Left ventricle myocardium inferior (tissue), 1 donor: ENCODE results near the gene OTOGL. TPM values are rescaled to one million over a fixed set of nuclear protein-coding genes. Genes with fewer than 3 reads are reported as not detected.
A peak's percentile ranks its signal among the peaks of the same experiment; 100 is the strongest.

Experiments
- DNase-seq: peaks from one replicate; pipeline ENCODE4 v3.0.0-alpha.2; 2020
- H3K27ac ChIP-seq: fragments of 200-600 bp; replicated peaks from 2 replicates; pipeline ENCODE4 v1.8.0; 2021
- H3K27me3 ChIP-seq: fragments of 200-600 bp; 2 replicates; pipeline ENCODE4 v1.8.0; 2021; ENCODE audit warnings: low read depth
- H3K36me3 ChIP-seq: fragments of 200-600 bp; 2 replicates; pipeline ENCODE4 v1.8.0; 2021
- H3K4me1 ChIP-seq: fragments of 200-600 bp; 2 replicates; pipeline ENCODE4 v1.8.0; 2021
- H3K4me3 ChIP-seq: fragments of 200-600 bp; 2 replicates; pipeline ENCODE4 v1.8.0; 2021; ENCODE audit warnings: mild to moderate bottlenecking, moderate library complexity
- H3K9me3 ChIP-seq: fragments of 200-600 bp; replicated peaks from 2 replicates; pipeline ENCODE4 v1.8.0; 2021
- intact Hi-C: fragments of 100-400 bp; cut with micrococcal nuclease; formaldehyde crosslinking; loops from one replicate; pipeline ENCODE4 v1.11.0; 2022
- total RNA-seq: library from RNA; stranded (reverse); fragmentation: NEBNext Ultra II Directional; extraction: Animal tissue kit (Norgen Biotek cat#: 25700); gene quantifications from one replicate; pipeline ENCODE4 v1.2.1, GENCODE V29; 2021
- TF ChIP-seq, protein P1 (sequence below): fragments of 200-600 bp; IDR thresholded peaks from 2 replicates; pipeline ENCODE4 v1.8.0; 2021; ENCODE audit warnings: antibody characterized with exemption, mild to moderate bottlenecking, borderline replicate concordance
- donor health status: DM: no; HTN: yes; CAD: no; lungs with severe emphysema.

OTOGL gene
- total RNA-seq, 1 donor from 2014 or later, result 0.27 TPM

DNA sequence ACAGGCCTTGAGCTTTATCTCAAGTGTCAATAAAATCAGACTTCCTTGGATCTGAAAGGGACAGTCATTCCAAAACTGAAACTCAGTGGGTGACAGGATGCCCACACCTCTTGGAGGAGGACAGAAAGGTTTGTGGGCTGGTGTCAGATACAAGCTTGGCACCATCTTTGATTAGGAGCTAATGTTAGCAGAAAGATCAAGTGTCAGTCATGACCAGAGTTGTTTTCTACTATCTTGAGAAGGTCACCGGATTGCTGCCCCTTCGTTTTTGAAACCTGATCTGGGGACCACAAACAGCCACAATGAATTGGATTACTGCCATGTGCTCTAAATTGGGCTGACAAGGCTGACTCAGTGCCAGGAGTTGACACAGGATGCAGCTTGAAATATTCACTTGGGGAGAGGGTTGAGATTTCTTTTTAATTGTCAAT, 88.3 kb downstream of the OTOGL start:
- no peaks in the 10 kb centered on the region for H3K27me3 ChIP-seq
- peak overlapping the region; percentile 91 for H3K27ac ChIP-seq
- TF ChIP-seq, protein P1, sequence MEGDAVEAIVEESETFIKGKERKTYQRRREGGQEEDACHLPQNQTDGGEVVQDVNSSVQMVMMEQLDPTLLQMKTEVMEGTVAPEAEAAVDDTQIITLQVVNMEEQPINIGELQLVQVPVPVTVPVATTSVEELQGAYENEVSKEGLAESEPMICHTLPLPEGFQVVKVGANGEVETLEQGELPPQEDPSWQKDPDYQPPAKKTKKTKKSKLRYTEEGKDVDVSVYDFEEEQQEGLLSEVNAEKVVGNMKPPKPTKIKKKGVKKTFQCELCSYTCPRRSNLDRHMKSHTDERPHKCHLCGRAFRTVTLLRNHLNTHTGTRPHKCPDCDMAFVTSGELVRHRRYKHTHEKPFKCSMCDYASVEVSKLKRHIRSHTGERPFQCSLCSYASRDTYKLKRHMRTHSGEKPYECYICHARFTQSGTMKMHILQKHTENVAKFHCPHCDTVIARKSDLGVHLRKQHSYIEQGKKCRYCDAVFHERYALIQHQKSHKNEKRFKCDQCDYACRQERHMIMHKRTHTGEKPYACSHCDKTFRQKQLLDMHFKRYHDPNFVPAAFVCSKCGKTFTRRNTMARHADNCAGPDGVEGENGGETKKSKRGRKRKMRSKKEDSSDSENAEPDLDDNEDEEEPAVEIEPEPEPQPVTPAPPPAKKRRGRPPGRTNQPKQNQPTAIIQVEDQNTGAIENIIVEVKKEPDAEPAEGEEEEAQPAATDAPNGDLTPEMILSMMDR, result no peak
- H3K36me3 ChIP-seq, result no peaks in the 10 kb centered on the region
- H3K4me3 ChIP-seq, result peak overlapping the region; percentile 15
- intact Hi-C loops, result loop anchor here (10.0 kb wide), 2 partner anchors 253 to 633 kb away; partner anchors contain the start of gene PPP1R12A
- H3K4me1 ChIP-seq, result peaks cover 38% of the 10 kb centered on the region
- DNase-seq, result peak; percentile 44
- H3K9me3 ChIP-seq, result no peaks in the 10 kb centered on the region

- TF ChIP-seq, protein P1, result no peak
- intact Hi-C loops, result loop anchor here (10.0 kb wide), 2 partner anchors 254 to 634 kb away; partner anchors contain the start of gene PPP1R12A
- peak overlapping the region; percentile 91 for H3K27ac ChIP-seq
- H3K4me1 ChIP-seq, result peaks cover 38% of the 10 kb centered on the region
- H3K4me3 ChIP-seq, result no peak overlapping the region
- no peaks in the 10 kb centered on the region for H3K36me3 ChIP-seq
- H3K27me3 ChIP-seq, result no peaks in the 10 kb centered on the region
- DNase-seq, result no peak
- no peaks in the 10 kb centered on the region for H3K9me3 ChIP-seq
Observed at GRCh38 chr12:80188576-80188975, 89.2 kb downstream of the OTOGL start.

- no peaks in the 10 kb centered on the region for H3K9me3 ChIP-seq
- peak overlapping the region; percentile 91 for H3K27ac ChIP-seq
- peaks cover 38% of the 10 kb centered on the region for H3K4me1 ChIP-seq
- TF ChIP-seq, protein P1, result no peak
- H3K36me3 ChIP-seq, result no peaks in the 10 kb centered on the region
- intact Hi-C loops, result loop anchor here (10.0 kb wide), 2 partner anchors 254 to 634 kb away; partner anchors contain the start of gene PPP1R12A
- H3K4me3 ChIP-seq, result no peak overlapping the region
- H3K27me3 ChIP-seq, result no peaks in the 10 kb centered on the region
- DNase-seq, result no peak
Observed at GRCh38 chr12:80189241-80189640, 89.9 kb downstream of the OTOGL start.

- intact Hi-C loops, result no loop called here
- H3K27me3 ChIP-seq, result no peaks in the 10 kb centered on the region
- H3K9me3 ChIP-seq, result no peaks in the 10 kb centered on the region
- no peak overlapping the region for H3K27ac ChIP-seq
- TF ChIP-seq, protein P1, result no peak
- no peak for DNase-seq
- H3K36me3 ChIP-seq, result no peaks in the 10 kb centered on the region
- peaks cover 40% of the 10 kb centered on the region for H3K4me1 ChIP-seq
- H3K4me3 ChIP-seq, result no peak overlapping the region
Observed at GRCh38 chr12:80190001-80190400, 90.7 kb downstream of the OTOGL start.

GRCh38 chr12:80192087-80192486, 92.8 kb downstream of the OTOGL start:
- Histone ChIP-seq H3K9me3 (no peaks in the 10 kb centered on the region), H3K36me3 (no peaks in the 10 kb centered on the region), H3K27me3 (no peaks in the 10 kb centered on the region), H3K4me1 (peaks cover 35% of the 10 kb centered on the region), H3K4me3 (no peak overlapping the region), H3K27ac (peak overlapping the region; percentile 17)
- TF ChIP-seq, protein P1, result no peak
- intact Hi-C loops, result no loop called here
- no peak for DNase-seq
